ENCODE results near the gene IMP3. TPM values are rescaled to one million over a fixed set of nuclear protein-coding genes. Genes with fewer than 3 reads are reported as not detected.

Gene IMP3
- total RNA-seq, 2 experiments from 2014 or later, result 132 to 134 TPM

- Mint-ChIP-seq H3K9me3 (no peaks in the 10 kb centered on the region), H3K27me3 (no peaks in the 10 kb centered on the region), H3K36me3 (no peaks in the 10 kb centered on the region), H3K4me3 (no peak overlapping the region), H3K27ac (no peak overlapping the region), H3K4me1 (no peaks in the 10 kb centered on the region)
- no peak for DNase-seq
Observed at GRCh38 chr15:75661100-75661755, 21.2 kb upstream of the IMP3 start.

GRCh38 chr15:75659928-75660645 is 20.1 kb upstream of the IMP3 start:
- Mint-ChIP-seq H3K4me3 (no peak overlapping the region), H3K27me3 (no peaks in the 10 kb centered on the region), H3K36me3 (no peaks in the 10 kb centered on the region), H3K27ac (no peak overlapping the region), H3K9me3 (no peaks in the 10 kb centered on the region), H3K4me1 (no peaks in the 10 kb centered on the region)
- no peak for DNase-seq

- Mint-ChIP-seq H3K4me3 (no peak overlapping the region), H3K36me3 (no peaks in the 10 kb centered on the region), H3K4me1 (no peaks in the 10 kb centered on the region), H3K27me3 (no peaks in the 10 kb centered on the region), H3K9me3 (no peaks in the 10 kb centered on the region), H3K27ac (no peak overlapping the region)
- no peak for DNase-seq
Observed at GRCh38 chr15:75659141-75659771, 19.2 kb upstream of the IMP3 start.

- H3K27ac Mint-ChIP-seq, result no peak overlapping the region
- no peaks in the 10 kb centered on the region for H3K9me3 Mint-ChIP-seq
- peaks cover 4% of the 10 kb centered on the region for H3K4me1 Mint-ChIP-seq
- no peaks in the 10 kb centered on the region for H3K27me3 Mint-ChIP-seq
- no peak for DNase-seq
- H3K36me3 Mint-ChIP-seq, result no peaks in the 10 kb centered on the region
- H3K4me3 Mint-ChIP-seq, result no peak overlapping the region
Observed at GRCh38 chr15:75656813-75657212, 16.8 kb upstream of the IMP3 start.

DNA sequence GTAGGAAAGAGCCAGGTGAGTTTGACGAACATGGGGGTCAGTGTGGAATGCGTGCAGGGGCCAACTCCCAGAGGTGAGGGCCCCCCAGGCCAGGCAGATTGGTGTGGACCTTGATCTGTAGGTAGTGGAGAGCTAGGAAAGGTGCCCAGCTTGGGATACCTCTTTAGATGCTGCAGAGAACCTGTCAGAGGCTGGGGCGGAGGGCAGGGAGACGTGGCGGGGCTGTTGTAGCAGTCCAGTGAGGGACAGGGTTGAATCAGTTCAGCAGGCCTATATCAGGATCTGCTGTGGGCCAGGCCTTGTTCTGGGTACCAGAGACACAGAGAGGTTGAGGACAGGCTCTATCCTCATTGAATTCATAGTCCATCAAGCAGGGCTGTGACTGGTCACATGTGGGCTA is 16.3 kb upstream of the IMP3 start:
- Mint-ChIP-seq H3K36me3 (no peaks in the 10 kb centered on the region), H3K27ac (no peak overlapping the region), H3K4me3 (no peak overlapping the region), H3K9me3 (no peaks in the 10 kb centered on the region), H3K4me1 (peaks cover 7% of the 10 kb centered on the region), H3K27me3 (no peaks in the 10 kb centered on the region)
- no peak for DNase-seq

- no peak for DNase-seq
- Mint-ChIP-seq H3K27ac (no peak overlapping the region), H3K36me3 (no peaks in the 10 kb centered on the region), H3K27me3 (no peaks in the 10 kb centered on the region), H3K4me1 (peaks cover 11% of the 10 kb centered on the region), H3K4me3 (no peak overlapping the region), H3K9me3 (no peaks in the 10 kb centered on the region)
Observed at GRCh38 chr15:75655931-75656330, 15.9 kb upstream of the IMP3 start.

DNA sequence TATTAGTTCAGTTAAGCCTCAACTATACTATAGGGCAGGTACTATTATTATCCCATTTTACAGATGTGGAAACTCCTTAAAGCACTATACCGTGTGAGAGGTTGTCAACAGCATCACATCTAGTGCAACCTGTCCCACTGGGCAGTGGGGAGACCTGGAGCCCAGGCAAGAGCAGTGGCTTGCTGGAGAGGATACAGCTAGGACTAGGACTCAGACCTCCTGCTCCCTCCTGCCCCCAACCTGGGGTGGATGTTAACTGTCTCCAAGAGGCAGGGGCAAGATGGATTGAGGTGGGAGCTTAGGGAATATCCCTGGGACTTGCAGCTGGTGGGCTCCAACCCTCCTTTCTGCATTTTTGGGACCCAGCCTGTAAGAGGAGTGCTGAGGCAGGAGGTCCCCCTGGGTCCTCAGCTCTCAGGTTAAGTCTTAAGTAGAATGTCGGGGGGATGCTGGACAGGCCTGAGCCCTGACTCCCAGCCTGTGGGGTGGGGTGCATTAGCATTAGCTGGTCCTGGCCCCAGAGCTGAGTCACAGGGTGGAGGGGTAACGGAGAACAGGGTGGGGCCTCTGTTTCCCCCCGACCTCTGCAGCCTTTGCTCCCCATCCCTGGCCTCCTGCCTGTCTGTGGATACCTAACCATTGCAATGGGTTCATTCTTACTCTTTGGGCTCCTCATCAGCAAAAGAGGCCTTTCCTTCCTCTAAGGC is 14.3 kb upstream of the IMP3 start:
- DNase-seq, result no peak
- Mint-ChIP-seq H3K4me1 (peaks cover 17% of the 10 kb centered on the region), H3K9me3 (no peaks in the 10 kb centered on the region), H3K4me3 (no peak overlapping the region), H3K27ac (no peak overlapping the region), H3K36me3 (no peaks in the 10 kb centered on the region), H3K27me3 (no peaks in the 10 kb centered on the region)

- H3K27ac Mint-ChIP-seq, result no peak overlapping the region
Observed at GRCh38 chr15:75653347-75653913, 13.4 kb upstream of the IMP3 start.

GRCh38 chr15:75651810-75652543 is 12.0 kb upstream of the IMP3 start:
- no peak for DNase-seq
- Mint-ChIP-seq H3K4me3 (no peak overlapping the region), H3K27ac (no peak overlapping the region), H3K27me3 (no peaks in the 10 kb centered on the region), H3K4me1 (peaks cover 20% of the 10 kb centered on the region), H3K9me3 (no peaks in the 10 kb centered on the region), H3K36me3 (no peaks in the 10 kb centered on the region)

More at GRCh38 chr15:75653347-75653913, 13.4 kb upstream of the IMP3 start:
- Mint-ChIP-seq H3K27me3 (no peaks in the 10 kb centered on the region), H3K4me1 (peaks cover 18% of the 10 kb centered on the region), H3K4me3 (no peak overlapping the region), H3K36me3 (no peaks in the 10 kb centered on the region), H3K9me3 (no peaks in the 10 kb centered on the region)
- DNase-seq, result no peak

- H3K27ac Mint-ChIP-seq, result no peak overlapping the region
- H3K9me3 Mint-ChIP-seq, result no peaks in the 10 kb centered on the region
- no peak for DNase-seq
- H3K4me3 Mint-ChIP-seq, result no peak overlapping the region
- peaks cover 28% of the 10 kb centered on the region for H3K4me1 Mint-ChIP-seq
- H3K36me3 Mint-ChIP-seq, result no peaks in the 10 kb centered on the region
- no peaks in the 10 kb centered on the region for H3K27me3 Mint-ChIP-seq
Observed at GRCh38 chr15:75650908-75651809, 11.1 kb upstream of the IMP3 start.

DNA sequence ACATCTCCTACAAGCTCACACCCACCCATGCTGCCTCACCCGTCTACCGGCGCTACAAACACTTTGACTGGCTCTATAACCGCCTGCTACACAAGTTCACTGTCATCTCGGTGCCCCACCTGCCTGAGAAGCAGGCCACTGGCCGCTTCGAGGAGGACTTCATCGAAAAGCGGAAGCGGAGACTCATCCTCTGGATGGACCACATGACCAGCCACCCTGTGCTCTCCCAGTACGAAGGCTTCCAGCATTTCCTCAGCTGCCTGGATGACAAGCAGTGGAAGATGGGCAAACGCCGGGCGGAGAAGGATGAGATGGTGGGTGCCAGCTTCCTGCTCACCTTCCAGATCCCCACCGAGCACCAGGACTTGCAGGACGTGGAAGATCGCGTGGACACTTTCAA is 9.8 kb upstream of the IMP3 start:
- DNase-seq, result no peak
- Mint-ChIP-seq H3K9me3 (no peaks in the 10 kb centered on the region), H3K27ac (no peak overlapping the region), H3K36me3 (no peaks in the 10 kb centered on the region), H3K27me3 (no peaks in the 10 kb centered on the region), H3K4me3 (no peak overlapping the region), H3K4me1 (peaks cover 30% of the 10 kb centered on the region)

DNA sequence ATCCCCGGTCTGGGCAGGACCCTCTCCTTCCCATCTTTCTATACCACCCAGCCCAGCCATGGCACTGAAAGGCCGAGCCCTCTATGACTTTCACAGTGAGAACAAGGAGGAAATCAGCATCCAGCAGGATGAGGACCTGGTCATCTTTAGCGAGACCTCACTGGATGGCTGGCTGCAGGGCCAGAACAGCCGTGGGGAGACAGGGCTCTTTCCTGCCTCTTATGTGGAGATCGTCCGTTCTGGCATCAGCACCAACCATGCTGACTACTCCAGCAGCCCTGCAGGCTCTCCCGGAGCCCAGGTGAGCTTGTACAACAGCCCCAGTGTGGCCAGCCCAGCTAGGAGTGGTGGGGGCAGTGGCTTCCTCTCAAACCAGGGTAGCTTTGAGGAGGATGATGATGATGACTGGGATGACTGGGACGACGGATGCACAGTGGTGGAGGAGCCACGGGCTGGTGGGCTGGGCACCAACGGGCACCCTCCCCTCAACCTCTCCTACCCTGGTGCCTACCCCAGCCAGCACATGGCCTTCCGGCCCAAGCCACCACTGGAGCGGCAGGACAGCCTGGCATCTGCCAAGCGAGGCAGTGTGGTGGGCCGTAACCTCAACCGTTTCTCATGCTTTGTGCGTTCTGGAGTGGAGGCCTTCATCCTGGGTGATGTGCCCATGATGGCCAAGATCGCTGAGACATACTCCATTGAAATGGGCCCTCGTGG is 9.2 kb upstream of the IMP3 start:
- no peaks in the 10 kb centered on the region for H3K36me3 Mint-ChIP-seq
- peaks cover 30% of the 10 kb centered on the region for H3K4me1 Mint-ChIP-seq
- DNase-seq, result no peak
- H3K27me3 Mint-ChIP-seq, result no peaks in the 10 kb centered on the region
- no peak overlapping the region for H3K27ac Mint-ChIP-seq
- H3K9me3 Mint-ChIP-seq, result no peaks in the 10 kb centered on the region
- H3K4me3 Mint-ChIP-seq, result peak overlapping the region; percentile 50
